HEK293T (cell line): ENCODE data around the gene EHBP1L1.

ENCODE experiments used
- ELF4 ChIP-seq: fragments of 450-650 bp; IDR thresholded peaks from 2 replicates; pipeline ENCODE4 v1.6.1; 2017; ENCODE audit warnings: antibody characterized with exemption
- SP1 ChIP-seq: fragments of 450-650 bp; IDR thresholded peaks from 2 replicates; pipeline ENCODE4 v1.6.1; 2017
- TARDBP ChIP-seq: fragments of 450-650 bp; IDR thresholded peaks from 2 replicates; pipeline ENCODE4 v1.6.1; 2016

- no peak for TF ChIP-seq SP1
- TF ChIP-seq ELF4, result no peak
- no peak for TF ChIP-seq TARDBP
These were observed 20.7 kb downstream of the EHBP1L1 start for GRCh38 chr11:65596520-65596919.
